GM21529 (cell line): ENCODE measurements around the gene BTNL8.
"Not testable (repeated sequence)": the region's sequence is repeated elsewhere in the genome, so short reads cannot be mapped to it uniquely, and the experiment has no call there.

ENCODE experiments used
- ATAC-seq: cut with Tn5 transposase; IDR thresholded peaks from one replicate; pipeline ENCODE4 v1.9.1; 2021; ENCODE audit not compliant: unreplicated experiment

Gene BTNL8

GRCh38 chr5:180874804-180875582 is 24.0 kb upstream of the BTNL8 start:
- ATAC-seq = no peak

- no peak for ATAC-seq
Observed at GRCh38 chr5:180875860-180876426, 23.0 kb upstream of the BTNL8 start.

- ATAC-seq = not testable (repeated sequence)
Observed at GRCh38 chr5:180885845-180886529, 13.0 kb upstream of the BTNL8 start.

- no peak for ATAC-seq
Observed at GRCh38 chr5:180889381-180889780, 9.6 kb upstream of the BTNL8 start.

- not testable (repeated sequence) for ATAC-seq
Observed at GRCh38 chr5:180895330-180895729, 3.6 kb upstream of the BTNL8 start.

- no peak for ATAC-seq
Observed at GRCh38 chr5:180900178-180900577, 1.2 kb downstream of the BTNL8 start.

- no peak for ATAC-seq
Observed at GRCh38 chr5:180901319-180902009, 2.5 kb downstream of the BTNL8 start.

- ATAC-seq = no peak
Observed at GRCh38 chr5:180908400-180908799, 9.4 kb downstream of the BTNL8 start.

GRCh38 chr5:180908998-180909731 is 10.2 kb downstream of the BTNL8 start:
- ATAC-seq = no peak

- ATAC-seq = no peak
Observed at GRCh38 chr5:180909782-180910181, 10.8 kb downstream of the BTNL8 start.

GRCh38 chr5:180910182-180910581 is 11.2 kb downstream of the BTNL8 start:
- ATAC-seq = no peak

- no peak for ATAC-seq
Observed at GRCh38 chr5:180910735-180911134, 11.8 kb downstream of the BTNL8 start.

GRCh38 chr5:180914646-180915045 is 15.7 kb downstream of the BTNL8 start:
- ATAC-seq = no peak

GRCh38 chr5:180915924-180916323 is 17.0 kb downstream of the BTNL8 start:
- ATAC-seq = no peak

GRCh38 chr5:180918380-180918779 is 19.4 kb downstream of the BTNL8 start:
- no peak for ATAC-seq

GRCh38 chr5:180920710-180921109 is 21.8 kb downstream of the BTNL8 start:
- ATAC-seq = no peak

- ATAC-seq = no peak
Observed at GRCh38 chr5:180922932-180923331, 24.0 kb downstream of the BTNL8 start.

- ATAC-seq = no peak
Observed at GRCh38 chr5:180932660-180933059, 33.7 kb downstream of the BTNL8 start.

GRCh38 chr5:180935203-180935602 is 36.2 kb downstream of the BTNL8 start:
- no peak for ATAC-seq

- ATAC-seq = no peak
Observed at GRCh38 chr5:180938294-180938693, 39.3 kb downstream of the BTNL8 start.
